Measurements from ENCODE around the gene TBC1D24. TPM values are rescaled to one million over a fixed set of nuclear protein-coding genes. Genes with fewer than 3 reads are reported as not detected.

The TBC1D24 gene
- polyA plus RNA-seq, 1 of the 3 experiments (the other 2 are of a cell fraction), result 6.7 TPM

GRCh38 chr16:2468725-2469398, 6.1 kb upstream of the TBC1D24 start (continued):
- TF ChIP-seq REST (IDR thresholded peaks at IDR 0.05; ENCODE audit: low read depth, low read length) (no peak), RXRA (IDR thresholded peaks at IDR 0.05; ENCODE audit: borderline replicate concordance, low read depth) (no peak), FOXJ3 (CRISPR knock-in tag; IDR thresholded peaks at IDR 0.05) (peak; percentile 62; the same call in 1 of the 2 replicates), PBX3 (IDR thresholded peaks at IDR 0.05) (no peak; the same call in 1 of the 2 replicates), RCOR1 (IDR thresholded peaks at IDR 0.05; ENCODE audit: low read length) (peak; percentile 56; the same call in 1 of the 2 replicates), MXI1 (IDR thresholded peaks at IDR 0.05; ENCODE audit: low read depth, low read length) (no peak; the same call in 1 of the 2 replicates), RAD21 (IDR thresholded peaks at IDR 0.05; ENCODE audit: low read length) (no peak)

- WGBS (ENCODE audit: low lambda C conversion rate), result 79% methylated on average over 14 of the region's 16 CpGs
- Histone ChIP-seq H3K9me3 (no peaks in the 10 kb centered on the region), H4K20me1 (ENCODE audit: insufficient read depth) (no peaks in the 10 kb centered on the region), H3K9ac (no peak overlapping the region), H3K4me2 (no peak overlapping the region), H3K4me1 (ENCODE audit: control insufficient read depth in 1 of 2, insufficient read depth in 2 of 2, low read depth in 1 of 2, low read length in 1 of 2) (peaks cover 6 to 65% of the 10 kb centered on the region in 2 experiments; a peak in 3 of 4 replicates), H3K9me2 (no peaks in the 10 kb centered on the region), H2AFZ (ENCODE audit: low read depth) (no peak overlapping the region), H3K27ac (ENCODE audit: low read depth in 2 of 2, low read length in 1 of 2) (peak overlapping the region in 1 of 2 experiments; percentile 97; a peak in 2 of 4 replicates), H3K36me3 (replicated peaks in 1 of 2; ENCODE audit: control insufficient read depth in 1 of 2, insufficient read depth in 2 of 2, low read length in 1 of 2) (no peaks in the 10 kb centered on the region), H3F3A (replicated peaks; ENCODE audit: insufficient read depth) (peaks cover 13% of the 10 kb centered on the region), H3K79me2 (ENCODE audit: insufficient read depth) (0 out of 2 replicates have a peak, but pooled peaks cover 2% of the 10 kb centered on the region), H3K4me3 (ENCODE audit: low read depth in 2 of 2, low read length in 1 of 2) (no peak overlapping the region), H3K27me3 (ENCODE audit: insufficient read depth) (no peaks in the 10 kb centered on the region)
- no peak for DNase-seq
- TF ChIP-seq TCF12 (IDR thresholded peaks at IDR 0.05) (0 out of 2 replicates have a peak, but pooled peaks have one; percentile 3), IRF3 (IDR thresholded peaks at IDR 0.05; ENCODE audit: low read depth, low read length) (no peak), RFX5 (IDR thresholded peaks at IDR 0.05; ENCODE audit: low read length) (no peak), GABPA (IDR thresholded peaks at IDR 0.05; ENCODE audit: low read depth) (no peak), SMC3 (IDR thresholded peaks at IDR 0.05; ENCODE audit: low read depth, low read length) (no peak), FOXJ3 (CRISPR knock-in tag; IDR thresholded peaks at IDR 0.05) (no peak), MXI1 (IDR thresholded peaks at IDR 0.05; ENCODE audit: low read depth, low read length) (0 out of 2 replicates have a peak, but pooled peaks have one; percentile 63), EZH2phosphoT487 (IDR thresholded peaks at IDR 0.05; ENCODE audit: borderline replicate concordance, low read depth) (no peak), ZBTB33 (IDR thresholded peaks at IDR 0.05; ENCODE audit: borderline replicate concordance, low read depth) (no peak)
- POLR2A ChIA-PET, result interaction anchor here (0.6 to 4.6 kb wide), 11 partner anchors 9 to 422 kb away, joined by 3 to 44 read pairs (median 4); partner anchors contain the start of genes AMDHD2, NTHL1, TEDC2 and TSC2
- CTCF ChIA-PET, result interaction anchor here (1.2 to 3.6 kb wide), 11 partner anchors 9 to 275 kb away, joined by 3 to 32 read pairs (median 6); partner anchors contain the start of genes CCNF and TEDC2
Measured at GRCh38 chr16:2469399-2470233, 5.3 kb upstream of the TBC1D24 start.
